ENCODE results near the gene NBAS.

The NBAS gene

GRCh38 chr2:15187702-15188101 lies 373.4 kb downstream of the NBAS start:
- no peak for DNase-seq

DNA sequence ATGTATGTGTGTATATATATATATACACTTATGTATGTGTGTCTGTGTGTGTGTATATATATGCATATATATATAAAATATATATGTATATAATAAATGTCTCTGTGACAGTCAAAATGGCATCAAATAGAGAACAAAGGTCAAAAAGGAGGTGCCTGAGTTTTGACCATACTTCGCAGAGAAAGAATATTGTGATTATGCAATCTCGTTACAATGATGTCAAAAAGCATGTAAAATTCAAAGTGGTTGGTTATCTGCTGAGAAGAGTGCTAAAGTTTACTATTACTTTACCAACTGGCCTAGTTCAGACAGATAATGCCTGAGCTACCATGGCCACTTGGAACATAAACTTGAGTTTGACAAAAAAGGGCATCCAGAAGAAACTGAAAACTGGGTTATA lies 375.0 kb downstream of the NBAS start:
- DNase-seq = no peak

DNA sequence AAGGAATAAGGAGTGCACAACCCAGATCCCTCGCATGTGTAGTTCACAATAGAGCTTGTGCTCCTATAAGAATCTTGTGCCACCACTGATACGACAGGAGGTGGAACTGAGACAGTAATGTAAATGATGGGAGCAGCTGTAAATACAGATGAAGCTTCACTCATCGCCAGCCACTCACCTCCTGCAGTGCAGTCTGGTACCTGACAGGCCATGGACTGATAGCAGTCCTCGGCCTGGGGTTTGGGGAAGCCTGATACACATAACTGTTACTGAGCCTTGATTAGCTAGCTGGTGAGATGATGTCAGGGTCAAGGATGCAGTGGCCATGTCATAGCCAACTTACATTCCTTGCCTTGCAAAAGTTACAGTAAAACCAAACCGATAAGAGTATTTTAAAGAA lies 376.6 kb downstream of the NBAS start:
- no peak for DNase-seq

DNA sequence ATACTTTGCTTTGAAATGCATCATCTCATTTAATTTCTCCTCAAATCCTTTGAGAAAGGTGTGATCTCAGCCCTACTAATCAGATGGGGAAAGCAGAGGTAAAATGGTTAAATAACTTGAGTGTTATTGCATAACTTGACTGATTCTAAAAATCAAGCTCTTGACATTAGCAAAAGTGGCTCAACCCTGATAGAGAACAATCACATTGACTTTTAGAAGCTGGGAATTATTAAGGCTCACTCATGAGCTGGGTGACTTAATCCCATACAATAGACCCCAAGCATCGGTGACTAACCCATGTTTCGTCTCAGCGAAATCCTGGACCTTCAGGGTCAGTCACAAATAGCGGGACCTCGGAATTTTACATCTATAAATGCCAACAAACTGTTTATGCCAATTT lies 378.9 kb downstream of the NBAS start:
- DNase-seq = no peak

DNA sequence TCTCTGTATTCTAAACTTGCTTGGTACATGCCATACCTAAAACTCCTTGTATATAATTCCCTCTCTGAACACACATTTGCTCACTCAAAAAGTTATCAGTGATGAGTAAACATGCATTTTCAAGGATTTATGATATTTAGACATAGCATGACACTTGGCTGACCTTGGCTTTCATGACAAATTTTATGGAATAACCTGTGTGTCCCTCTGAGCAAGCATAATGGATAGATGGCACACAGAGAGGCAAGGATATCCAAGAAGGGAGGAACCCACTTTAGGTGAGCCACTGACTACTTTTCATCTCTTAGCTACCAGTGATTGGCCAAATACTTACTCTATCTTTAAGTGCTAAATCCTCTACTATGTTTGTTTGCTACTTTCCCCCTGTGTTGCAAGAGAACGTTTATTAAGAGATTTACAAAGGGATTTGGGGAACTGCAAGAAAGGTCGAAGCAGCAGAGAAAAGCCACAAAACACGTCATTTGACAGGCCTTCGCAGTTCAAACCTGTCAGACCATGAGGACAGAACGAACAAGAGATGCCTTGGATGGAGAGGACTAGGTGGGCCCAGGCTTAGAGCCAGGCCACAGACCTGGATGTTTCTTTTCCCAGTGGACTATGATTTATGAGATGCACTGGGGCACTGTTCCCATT lies 379.9 kb downstream of the NBAS start:
- DNase-seq = no peak

- no peak for DNase-seq
These were observed 380.8 kb downstream of the NBAS start for GRCh38 chr2:15180379-15180778.

DNA sequence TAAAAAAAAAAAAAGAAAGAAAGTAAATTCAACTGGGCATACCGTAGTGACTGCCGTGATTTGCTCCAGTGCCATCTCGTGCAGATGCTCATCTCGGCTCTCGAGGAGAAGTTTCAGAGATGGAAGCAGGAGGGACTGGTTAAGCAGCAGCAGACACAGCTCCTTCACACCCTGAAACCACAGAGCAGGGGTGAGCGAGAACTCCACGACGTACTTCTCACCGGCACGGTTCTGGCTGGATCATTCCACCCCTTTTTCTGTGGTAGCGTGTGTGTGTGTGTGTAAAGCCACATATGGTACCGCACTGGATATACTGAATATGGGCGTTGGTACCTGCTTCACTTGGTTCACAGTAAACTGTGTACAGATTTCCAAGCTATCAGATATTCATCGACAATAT lies 382.2 kb downstream of the NBAS start:
- DNase-seq = no peak

DNA sequence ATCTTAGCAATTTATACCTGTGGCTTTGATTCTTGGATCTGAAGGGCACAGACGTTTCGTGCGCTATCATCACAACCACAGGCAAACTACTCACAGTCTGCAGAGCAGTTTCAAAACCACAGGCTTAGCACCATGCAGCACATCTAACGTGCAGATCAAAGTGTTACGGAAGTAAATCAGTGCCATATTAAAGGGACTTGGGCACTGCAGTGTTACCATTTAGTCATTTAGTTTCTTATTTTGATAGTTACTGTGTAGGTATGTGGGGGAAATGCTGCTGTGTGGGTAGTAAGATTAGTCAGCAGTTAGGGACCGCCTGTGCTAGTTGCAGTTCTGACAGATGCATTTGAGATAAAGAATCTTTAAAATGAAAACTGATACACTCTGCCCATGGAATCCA lies 384.0 kb downstream of the NBAS start:
- DNase-seq = no peak

GRCh38 chr2:15176604-15177003 lies 384.5 kb downstream of the NBAS start:
- no peak for DNase-seq

DNA sequence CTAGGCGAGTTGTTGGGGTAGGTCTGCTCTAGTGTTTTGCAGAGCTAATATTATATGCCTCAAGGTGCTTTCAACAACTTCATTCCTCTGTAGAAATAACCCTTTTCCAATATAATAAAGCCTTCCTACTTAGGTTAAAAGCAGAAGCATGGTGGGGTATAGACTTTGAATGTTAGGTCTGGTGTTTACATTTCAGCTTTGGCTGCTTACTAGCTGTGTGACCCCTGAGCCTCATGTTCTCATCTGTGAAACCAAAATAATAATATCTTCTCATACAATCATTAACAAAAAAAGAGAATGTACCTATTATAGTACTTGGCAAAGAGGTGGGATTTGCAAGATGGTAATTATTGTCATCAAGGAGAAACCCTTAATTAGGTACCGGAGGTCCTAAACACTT lies 386.6 kb downstream of the NBAS start:
- no peak for DNase-seq

DNA sequence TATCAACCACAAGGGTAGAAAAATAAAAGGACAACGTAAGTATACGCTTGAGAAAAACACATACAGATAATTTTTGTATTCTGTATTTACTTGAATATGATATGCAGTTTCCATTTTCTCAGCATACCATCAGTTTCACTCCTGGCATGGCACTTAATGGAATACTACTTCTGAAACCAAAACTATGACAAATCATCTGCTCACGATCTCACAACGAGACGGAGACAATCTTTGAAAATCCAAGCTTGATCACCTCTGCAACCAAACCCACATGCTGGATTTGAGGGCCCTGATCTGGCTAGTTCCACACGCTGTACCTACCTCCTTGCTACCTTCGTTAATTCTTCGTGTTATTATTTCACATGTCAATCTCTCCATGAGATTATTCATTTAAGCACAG lies 387.6 kb downstream of the NBAS start:
- no peak for DNase-seq

- DNase-seq = no peak
These were observed 388.3 kb downstream of the NBAS start for GRCh38 chr2:15172825-15173224.

- no peak for DNase-seq
These were observed 390.9 kb downstream of the NBAS start for GRCh38 chr2:15170070-15170775.

DNA sequence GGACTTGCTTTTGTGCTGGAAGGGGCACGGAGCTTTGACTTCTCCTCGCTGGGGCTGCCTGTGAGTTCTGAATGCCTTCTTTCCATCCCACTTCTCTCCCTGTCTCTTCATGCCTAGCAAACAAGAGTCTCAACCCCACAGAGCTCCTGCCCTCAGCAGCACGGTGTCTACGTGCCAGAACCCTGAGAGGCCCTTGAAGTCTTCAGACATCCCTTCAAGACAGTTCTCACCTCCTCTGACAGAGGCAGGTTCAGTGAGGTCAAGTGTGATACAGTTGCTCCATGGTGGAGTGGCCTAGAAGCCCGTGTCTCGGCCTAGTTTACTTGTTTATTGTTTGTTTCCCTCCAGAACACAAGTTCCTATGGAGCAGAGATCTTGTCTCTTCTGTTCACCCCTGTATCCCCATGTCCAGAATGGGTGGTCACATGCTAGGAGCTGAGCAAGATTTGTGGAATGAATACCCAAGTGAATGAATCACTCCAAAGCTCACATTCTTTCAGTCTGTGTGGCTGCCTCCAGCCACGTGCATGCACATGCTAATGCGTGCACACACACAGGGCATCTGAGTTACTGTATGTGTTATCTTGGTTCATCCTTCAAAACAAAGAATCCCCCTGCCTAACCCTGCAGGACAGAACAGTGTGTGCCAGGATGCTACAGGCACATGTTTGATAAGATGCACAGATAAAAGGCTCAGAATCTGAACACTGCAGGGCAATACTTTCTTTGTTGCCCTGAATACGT lies 391.6 kb downstream of the NBAS start:
- no peak for DNase-seq

DNA sequence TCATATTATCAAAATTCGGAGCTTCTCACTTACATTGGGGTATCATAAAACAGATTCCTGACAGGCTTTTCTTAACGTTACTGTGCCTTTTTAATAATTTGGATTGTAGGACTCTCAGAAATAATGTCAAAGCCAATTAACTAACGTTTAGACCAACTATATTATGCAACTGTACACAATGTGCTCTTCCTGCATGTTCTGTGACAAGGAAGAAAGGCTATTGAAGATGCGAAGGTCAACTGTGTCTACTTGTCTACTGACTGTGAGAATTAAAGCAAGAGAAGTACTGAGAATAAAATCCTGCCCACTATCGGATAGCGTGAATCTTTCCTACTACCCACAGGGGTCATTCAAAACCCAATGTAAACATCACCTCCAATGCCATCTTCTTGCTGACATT lies 393.0 kb downstream of the NBAS start:
- DNase-seq = no peak

GRCh38 chr2:15166878-15167277 lies 394.3 kb downstream of the NBAS start:
- no peak for DNase-seq

DNA sequence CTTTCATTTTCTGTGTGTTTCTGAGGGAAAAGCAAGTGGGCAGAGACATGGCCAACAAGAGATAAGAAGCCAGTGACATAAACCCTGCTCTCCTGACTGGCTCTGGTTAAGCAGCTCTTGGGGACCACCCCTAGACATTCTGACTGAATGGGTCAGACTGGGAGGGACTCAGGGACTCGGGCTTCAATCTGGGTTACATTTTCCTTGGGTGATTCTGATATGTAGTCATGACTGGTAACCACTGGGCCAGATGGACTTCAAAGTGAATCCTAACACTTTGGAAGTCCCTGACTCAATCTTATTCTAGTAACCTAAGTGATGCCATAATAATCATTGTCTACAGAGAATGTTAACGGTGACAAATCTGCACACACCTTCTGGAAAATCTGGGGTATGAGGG lies 397.8 kb downstream of the NBAS start:
- no peak for DNase-seq

DNA sequence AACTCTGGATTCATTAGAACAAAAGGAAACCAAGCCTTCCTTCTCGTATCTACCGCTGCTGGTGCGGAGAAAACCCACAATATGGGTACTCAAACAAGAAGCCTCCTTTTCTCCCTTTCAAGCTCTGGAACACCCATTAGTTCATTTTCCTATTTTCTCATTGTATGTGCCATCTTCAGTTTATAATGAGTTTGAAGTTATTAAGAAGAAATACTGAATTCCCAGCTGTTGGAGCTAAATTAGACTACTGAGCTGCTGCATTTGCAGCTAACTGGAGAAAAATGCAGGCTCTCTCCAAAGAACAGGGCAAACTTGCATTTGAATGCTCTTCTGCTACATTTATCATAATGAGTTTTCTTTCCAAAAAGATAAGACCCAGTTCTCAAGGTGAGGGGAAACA lies 398.5 kb downstream of the NBAS start:
- no peak for DNase-seq

- DNase-seq = no peak
These were observed 400.7 kb downstream of the NBAS start for GRCh38 chr2:15160201-15160991.

DNA sequence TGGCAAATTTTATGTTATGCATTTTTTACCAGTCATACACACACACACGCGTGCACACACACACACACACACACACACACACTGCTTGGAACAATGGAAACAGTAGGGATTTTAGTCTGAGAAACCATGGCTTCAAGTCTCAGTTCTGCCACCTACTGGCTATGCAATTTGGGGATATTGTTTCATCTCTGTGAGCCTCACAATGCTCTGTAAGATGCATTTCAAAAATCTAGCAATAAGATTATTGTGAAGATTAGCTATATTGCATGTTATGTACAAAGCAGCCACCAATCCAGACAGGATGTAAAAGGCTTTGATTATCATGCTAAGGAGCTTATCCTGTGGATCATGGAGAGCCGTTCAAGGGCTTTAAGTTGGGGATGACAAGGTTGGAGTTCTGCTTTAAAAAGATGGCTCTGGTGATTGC lies 401.4 kb downstream of the NBAS start:
- peak; percentile 39 for DNase-seq

GRCh38 chr2:15159206-15159605 lies 401.9 kb downstream of the NBAS start:
- no peak for DNase-seq

DNA sequence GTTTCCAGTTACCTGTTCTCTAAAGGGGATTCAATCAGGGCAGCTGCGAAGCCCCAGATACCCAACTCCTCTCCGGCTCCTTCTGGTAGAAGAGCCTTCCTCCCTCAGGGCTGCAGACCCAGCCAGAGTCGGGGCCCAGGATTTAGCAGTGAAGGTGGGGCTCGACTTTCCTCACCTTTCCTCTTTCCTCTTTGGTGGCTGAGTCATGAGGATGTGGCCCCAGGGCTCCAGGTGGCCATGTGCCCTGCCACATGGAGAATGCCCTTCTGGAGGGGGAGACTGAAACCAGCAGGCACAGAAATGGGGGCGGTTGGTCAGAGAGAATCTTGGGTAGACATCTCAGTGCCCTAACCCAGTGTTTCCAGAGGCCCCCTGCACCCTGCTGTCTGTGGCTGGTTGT lies 402.6 kb downstream of the NBAS start:
- no peak for DNase-seq

GRCh38 chr2:15158100-15158499 lies 403.0 kb downstream of the NBAS start:
- DNase-seq = peak; percentile 80

Measured in COR-L47 (cell line).